Kidney epithelial cell (primary cell): Measurements from ENCODE around the gene COL1A1. TPM values are rescaled to one million over a fixed set of nuclear protein-coding genes. Genes with fewer than 3 reads are reported as not detected.

Source experiments
- DNase-seq: peaks from one replicate; pipeline ENCODE4 v3.0.0-alpha.2; 2010; ENCODE audit warnings: low read depth
- H3K27me3 ChIP-seq: 2 replicates; pipeline ENCODE4 v1.6.0; 2011; ENCODE audit warnings: low read length; ENCODE audit not compliant: control insufficient read depth, insufficient read depth
- H3K36me3 ChIP-seq: 2 replicates; pipeline ENCODE4 v1.5.1; 2011; ENCODE audit warnings: low read length; ENCODE audit not compliant: control insufficient read depth, insufficient read depth
- H3K4me3 ChIP-seq: 2 replicates; pipeline ENCODE4 v1.5.1; 2011; ENCODE audit warnings: low read depth, mild to moderate bottlenecking, control low read depth, low read length
- total RNA-seq: library from RNA; depleted of rRNA; stranded (reverse); fragments of >200 nt; gene quantifications from 2 replicates; pipeline ENCODE4 v1.2.3, GENCODE V29; 2015
- TF ChIP-seq, protein P1 (sequence below): IDR thresholded peaks from 2 replicates; pipeline ENCODE4 v1.5.1; 2011; ENCODE audit warnings: mild to moderate bottlenecking, moderate library complexity, low read length, control low read depth, inconsistent platforms; ENCODE audit not compliant: insufficient read depth, poor library complexity, severe bottlenecking

The COL1A1 gene
- total RNA-seq, 1 donor from 2014 or later = 139 TPM

- DNase-seq = no peak
- H3K27me3 ChIP-seq = no peaks in the 10 kb centered on the region
- no peak overlapping the region for H3K4me3 ChIP-seq
- H3K36me3 ChIP-seq = no peaks in the 10 kb centered on the region
- TF ChIP-seq, protein P1, sequence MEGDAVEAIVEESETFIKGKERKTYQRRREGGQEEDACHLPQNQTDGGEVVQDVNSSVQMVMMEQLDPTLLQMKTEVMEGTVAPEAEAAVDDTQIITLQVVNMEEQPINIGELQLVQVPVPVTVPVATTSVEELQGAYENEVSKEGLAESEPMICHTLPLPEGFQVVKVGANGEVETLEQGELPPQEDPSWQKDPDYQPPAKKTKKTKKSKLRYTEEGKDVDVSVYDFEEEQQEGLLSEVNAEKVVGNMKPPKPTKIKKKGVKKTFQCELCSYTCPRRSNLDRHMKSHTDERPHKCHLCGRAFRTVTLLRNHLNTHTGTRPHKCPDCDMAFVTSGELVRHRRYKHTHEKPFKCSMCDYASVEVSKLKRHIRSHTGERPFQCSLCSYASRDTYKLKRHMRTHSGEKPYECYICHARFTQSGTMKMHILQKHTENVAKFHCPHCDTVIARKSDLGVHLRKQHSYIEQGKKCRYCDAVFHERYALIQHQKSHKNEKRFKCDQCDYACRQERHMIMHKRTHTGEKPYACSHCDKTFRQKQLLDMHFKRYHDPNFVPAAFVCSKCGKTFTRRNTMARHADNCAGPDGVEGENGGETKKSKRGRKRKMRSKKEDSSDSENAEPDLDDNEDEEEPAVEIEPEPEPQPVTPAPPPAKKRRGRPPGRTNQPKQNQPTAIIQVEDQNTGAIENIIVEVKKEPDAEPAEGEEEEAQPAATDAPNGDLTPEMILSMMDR = no peak
Observed at GRCh38 chr17:50211249-50212120, 10.1 kb upstream of the COL1A1 start.

- Histone ChIP-seq H3K4me3 (no peak overlapping the region), H3K27me3 (no peaks in the 10 kb centered on the region), H3K36me3 (no peaks in the 10 kb centered on the region)
- DNase-seq = peak; percentile 90
- TF ChIP-seq, protein P1 = no peak
Observed at GRCh38 chr17:50210240-50211225, 9.1 kb upstream of the COL1A1 start.

- TF ChIP-seq, protein P1 = no peak
- H3K4me3 ChIP-seq = no peak overlapping the region
- H3K27me3 ChIP-seq = no peaks in the 10 kb centered on the region
- no peaks in the 10 kb centered on the region for H3K36me3 ChIP-seq
- peak; percentile 79 for DNase-seq
Observed at GRCh38 chr17:50209472-50210239, 8.2 kb upstream of the COL1A1 start.

- no peak overlapping the region for H3K4me3 ChIP-seq
Observed at GRCh38 chr17:50209133-50209471, 7.7 kb upstream of the COL1A1 start.

DNA sequence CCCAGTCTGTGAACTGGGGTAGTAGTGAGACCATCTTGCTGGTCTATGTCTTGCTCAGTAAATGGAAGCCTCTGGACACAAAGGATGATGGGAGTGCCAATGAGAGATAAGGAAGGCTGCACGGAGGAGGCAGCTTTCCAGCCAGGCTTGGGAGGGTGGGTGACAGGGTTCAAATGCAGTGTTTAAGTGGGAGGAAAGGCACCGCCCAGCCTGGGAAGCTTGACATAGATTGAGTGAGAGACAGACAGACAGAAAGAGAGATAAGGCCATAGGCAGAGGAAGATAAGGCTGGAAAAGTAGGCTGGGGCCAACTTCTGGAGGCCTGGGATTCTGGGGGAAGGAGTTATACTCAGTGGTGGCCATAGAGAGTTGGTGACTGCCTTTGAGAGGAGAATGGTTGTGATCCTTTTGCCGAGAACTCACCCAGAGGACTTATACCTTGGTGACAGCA, 7.2 kb upstream of the COL1A1 start:
- no peak for DNase-seq
- Histone ChIP-seq H3K36me3 (no peaks in the 10 kb centered on the region), H3K4me3 (no peak overlapping the region), H3K27me3 (no peaks in the 10 kb centered on the region)
- TF ChIP-seq, protein P1 = no peak

More at GRCh38 chr17:50209133-50209471, 7.7 kb upstream of the COL1A1 start:
- no peak for DNase-seq
- H3K36me3 ChIP-seq = no peaks in the 10 kb centered on the region
- TF ChIP-seq, protein P1 = no peak
- H3K27me3 ChIP-seq = no peaks in the 10 kb centered on the region
